ENCODE measurements around the gene IRX4.

IRX4 gene

DNA sequence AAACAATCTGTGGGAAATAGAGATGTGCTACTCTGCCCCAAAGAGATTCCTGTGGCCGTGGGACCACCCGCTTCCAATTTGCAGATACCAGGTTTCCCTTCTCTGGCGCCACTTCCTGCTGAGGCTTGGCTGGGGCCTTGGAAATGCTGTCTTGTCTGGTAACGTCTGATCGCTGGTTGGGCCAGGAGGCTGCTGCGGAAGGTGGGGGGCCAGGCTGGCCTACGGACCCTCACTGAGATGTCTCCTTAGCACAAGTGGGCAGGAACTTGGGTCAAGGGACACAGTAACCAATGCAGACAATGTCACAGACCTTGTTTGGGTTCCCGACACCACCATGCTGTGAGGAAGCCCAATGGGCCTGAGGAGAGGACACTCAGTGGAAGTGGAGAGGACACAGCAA, 31.7 kb upstream of the IRX4 start:
- no peak for DNase-seq (ENCODE audit: low read depth in 4 of 4, low spot score in 1 of 4)

DNA sequence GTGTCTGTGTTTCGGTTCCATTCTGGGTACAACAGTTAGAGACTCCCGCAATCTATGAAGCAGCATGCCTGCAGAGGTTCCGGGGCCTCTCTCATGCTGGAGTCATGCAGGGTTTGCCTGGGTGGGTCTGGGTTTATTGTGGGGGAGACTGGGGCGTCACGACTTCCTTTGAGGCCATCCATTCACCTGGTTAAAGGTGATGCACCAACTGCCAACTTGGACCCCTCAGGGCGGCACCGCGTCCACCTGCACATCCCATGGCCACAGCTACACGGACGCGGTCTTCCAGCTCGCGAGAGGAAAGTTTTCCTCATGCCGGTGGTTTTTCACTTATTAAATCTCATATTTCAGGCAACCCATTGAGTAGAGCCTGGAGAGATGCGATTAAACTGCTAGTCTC, 30.9 kb upstream of the IRX4 start:
- DNase-seq (ENCODE audit: low read depth in 4 of 4, low spot score in 1 of 4): no peak

- no peak for DNase-seq (ENCODE audit: low read depth in 4 of 4, low spot score in 1 of 4)
These were observed 30.3 kb upstream of the IRX4 start for GRCh38 chr5:1912951-1913565.

DNA sequence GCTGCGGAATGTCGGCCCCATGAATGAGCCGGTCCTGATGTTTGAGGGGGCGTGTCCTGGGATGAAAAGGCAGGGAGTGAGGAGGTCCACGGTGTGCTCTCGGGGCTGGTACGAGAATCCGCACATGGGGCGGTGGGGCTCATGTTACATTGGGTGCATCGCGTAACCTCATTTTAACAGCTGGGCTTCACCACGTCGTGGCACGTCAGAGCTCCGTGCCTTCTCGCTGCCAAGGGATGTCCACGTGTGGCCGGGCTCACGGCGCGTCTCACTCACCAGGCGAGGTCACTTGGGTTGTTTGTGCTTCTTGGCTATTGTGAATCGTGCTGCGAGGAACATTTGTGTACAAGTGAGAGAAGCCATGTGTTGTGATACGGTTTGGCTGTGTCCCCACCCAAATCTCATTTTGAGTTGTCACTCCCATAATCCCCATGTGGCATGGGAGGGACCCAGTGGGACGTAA, 29.1 kb upstream of the IRX4 start:
- DNase-seq (ENCODE audit: low read depth in 4 of 4, low spot score in 1 of 4): no peak

GRCh38 chr5:1910861-1911772, 28.4 kb upstream of the IRX4 start:
- DNase-seq (ENCODE audit: low read depth in 4 of 4, low spot score in 1 of 4): no peak

DNA sequence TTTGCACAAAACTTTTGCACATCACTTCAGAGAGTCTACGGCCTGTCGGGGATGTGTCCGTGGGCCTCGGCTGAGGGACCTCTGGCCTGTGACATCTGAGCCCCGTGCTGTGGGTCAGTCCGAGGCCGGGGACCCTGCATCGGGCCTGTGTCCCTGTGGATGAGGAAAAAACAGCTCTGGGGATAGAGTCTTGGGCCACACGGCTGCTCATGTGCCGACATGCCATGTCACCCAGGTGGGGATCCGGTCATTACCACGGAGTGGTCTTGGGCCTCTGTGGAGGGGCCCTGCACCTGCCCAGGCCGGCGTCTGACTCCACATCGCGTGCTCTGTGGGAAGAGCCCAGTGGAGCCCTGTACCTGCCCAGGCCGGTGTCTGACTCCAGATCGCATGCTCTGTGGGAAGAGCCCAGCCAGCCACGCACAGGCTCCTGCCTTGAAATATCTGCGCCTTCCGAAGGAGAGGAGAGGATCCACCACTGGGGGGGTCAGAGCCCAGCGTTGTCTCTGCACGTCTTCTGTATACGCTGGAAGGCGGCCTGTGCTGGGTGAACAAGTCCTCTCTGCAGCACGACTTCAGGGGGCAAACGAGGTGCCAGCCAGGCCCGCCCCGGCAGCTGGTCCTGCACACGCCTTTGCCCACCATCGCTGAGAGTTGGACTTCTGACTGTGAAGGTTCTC, 27.5 kb upstream of the IRX4 start:
- DNase-seq (ENCODE audit: low read depth in 4 of 4, low spot score in 1 of 4): no peak

- DNase-seq (ENCODE audit: low read depth in 4 of 4, low spot score in 1 of 4): no peak
These were observed 26.7 kb upstream of the IRX4 start for GRCh38 chr5:1909346-1909985.

DNA sequence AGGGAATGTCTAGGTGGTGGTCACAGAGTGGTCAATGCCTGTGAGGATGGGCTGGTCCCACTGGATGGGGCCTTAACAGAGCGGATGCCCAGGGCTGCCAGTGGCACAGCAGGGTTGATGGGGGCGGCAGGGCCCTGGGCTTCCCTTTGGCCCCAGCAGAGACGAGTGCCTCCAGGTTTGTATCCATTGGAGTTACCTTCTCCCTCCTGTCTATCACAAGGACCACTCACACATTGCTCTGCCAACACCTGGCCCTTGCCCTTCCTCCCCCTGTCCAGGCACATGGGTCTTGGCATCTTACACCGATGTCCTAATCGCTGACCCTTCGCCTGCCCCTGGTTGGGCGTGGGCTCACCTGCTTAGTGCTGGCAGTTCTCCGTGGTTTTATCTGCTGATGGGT, 26.2 kb upstream of the IRX4 start:
- DNase-seq (ENCODE audit: low read depth in 4 of 4, low spot score in 1 of 4): no peak

- no peak for DNase-seq (ENCODE audit: low read depth in 4 of 4, low spot score in 1 of 4)
These were observed 24.9 kb upstream of the IRX4 start for GRCh38 chr5:1907616-1908015.

DNA sequence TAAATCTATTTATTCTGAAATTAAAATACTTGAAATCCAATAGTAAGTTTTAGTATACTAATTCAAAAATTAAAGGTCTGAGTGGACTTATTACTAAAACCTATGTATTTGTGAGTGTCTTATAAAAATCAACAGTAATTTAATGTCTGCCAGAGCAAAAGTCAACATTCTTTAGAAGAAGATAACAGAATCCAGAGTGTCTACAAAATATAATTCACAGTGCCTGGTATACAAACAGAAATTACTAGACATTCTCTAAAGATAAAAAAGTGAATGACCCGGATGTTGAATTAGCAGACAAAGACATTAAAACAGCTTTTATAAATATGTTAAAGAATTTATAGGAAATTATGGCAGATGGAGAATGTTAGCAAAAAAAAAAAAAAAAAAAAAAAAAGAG, 22.4 kb upstream of the IRX4 start:
- no peak for DNase-seq (ENCODE audit: low read depth in 4 of 4, low spot score in 1 of 4)

GRCh38 chr5:1901983-1902382, 19.3 kb upstream of the IRX4 start:
- no peak for DNase-seq (ENCODE audit: low read depth in 4 of 4, low spot score in 1 of 4)

DNA sequence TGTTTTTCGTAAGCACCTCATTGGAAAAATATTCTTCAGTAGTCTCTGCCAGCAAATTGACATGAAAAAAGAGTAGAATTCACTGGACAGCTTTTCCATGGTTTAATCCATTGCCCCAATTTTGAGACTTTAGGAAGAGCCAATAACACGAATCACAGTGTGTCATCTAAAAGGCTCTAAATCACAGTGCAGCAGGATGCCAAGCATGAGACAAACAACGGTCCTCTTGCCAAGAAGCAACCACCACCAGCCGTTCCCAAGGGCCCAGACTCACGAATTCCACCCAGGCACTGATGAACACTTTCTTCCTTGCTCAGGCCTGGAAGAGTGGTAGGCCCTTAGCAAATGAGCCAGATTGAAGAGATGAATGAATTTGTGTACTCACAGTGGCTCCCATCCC, 18.3 kb upstream of the IRX4 start:
- no peak for DNase-seq (ENCODE audit: low read depth in 4 of 4, low spot score in 1 of 4)

- no peak for DNase-seq (ENCODE audit: low read depth in 4 of 4, low spot score in 1 of 4)
These were observed 16.5 kb upstream of the IRX4 start for GRCh38 chr5:1899201-1899600.

GRCh38 chr5:1897816-1898450, 15.2 kb upstream of the IRX4 start:
- DNase-seq (ENCODE audit: low read depth in 4 of 4, low spot score in 1 of 4): no peak

DNA sequence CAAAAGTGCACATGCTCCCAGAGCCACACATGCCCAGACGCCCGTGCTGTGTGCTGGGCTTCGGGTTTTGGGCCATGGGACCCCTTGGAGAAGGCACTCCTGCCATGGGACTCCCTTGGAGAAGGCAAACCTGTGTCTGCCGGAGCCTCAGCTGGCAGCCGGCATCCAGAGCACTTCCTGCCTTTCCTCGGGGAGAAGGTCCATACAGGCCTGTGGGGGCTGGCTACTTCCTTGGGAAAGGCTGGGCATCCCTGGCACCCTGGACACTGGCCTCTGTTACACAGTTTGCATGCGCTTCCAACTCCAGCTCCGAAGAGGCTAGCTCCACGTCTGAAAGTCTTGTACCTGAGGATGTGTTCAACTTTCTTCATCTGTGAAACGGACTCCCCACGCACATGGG, 14.7 kb upstream of the IRX4 start:
- no peak for DNase-seq (ENCODE audit: low read depth in 4 of 4, low spot score in 1 of 4)

DNA sequence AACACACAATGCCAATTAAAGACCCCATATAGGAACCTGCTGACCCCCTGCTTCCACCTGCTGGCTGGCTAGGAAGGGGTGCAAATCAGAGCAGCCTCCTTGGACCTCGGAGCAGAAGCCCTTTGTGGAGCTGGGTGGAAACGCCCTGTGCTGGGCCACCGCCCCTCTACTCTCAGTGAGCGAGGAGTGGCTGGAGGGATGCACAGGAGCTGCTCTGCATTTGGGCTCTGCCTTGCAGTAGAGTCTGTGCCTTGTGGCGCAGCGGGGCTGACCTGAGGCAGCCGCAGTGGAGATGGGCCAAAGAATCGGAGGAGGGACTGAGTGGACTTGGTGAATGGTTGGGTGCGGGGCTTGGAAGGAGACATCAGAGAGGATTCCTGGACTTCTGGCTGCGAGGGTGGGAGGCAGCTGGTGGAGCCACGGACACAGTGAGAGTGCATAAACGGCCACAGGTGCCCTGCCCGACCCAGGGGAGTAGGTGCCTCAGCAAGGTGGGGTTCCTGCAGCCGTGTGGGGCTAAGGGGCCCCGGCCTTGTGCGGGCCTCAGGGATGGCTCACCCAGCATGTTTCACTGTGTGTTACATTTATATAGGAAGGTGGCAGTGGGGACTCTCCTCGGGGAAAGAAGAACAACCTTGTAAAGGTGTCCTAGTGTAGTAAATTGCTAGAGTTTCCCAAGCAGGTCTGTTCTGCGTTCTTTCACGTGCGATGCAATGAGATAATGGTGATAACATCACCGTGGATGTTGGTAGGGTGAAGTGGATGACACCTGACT, 14.1 kb upstream of the IRX4 start:
- DNase-seq (ENCODE audit: low read depth in 4 of 4, low spot score in 1 of 4): no peak

- no peak for DNase-seq (ENCODE audit: low read depth in 4 of 4, low spot score in 1 of 4)
These were observed 13.2 kb upstream of the IRX4 start for GRCh38 chr5:1895739-1896420.

GRCh38 chr5:1894243-1894642, 11.5 kb upstream of the IRX4 start:
- DNase-seq (ENCODE audit: low read depth in 4 of 4, low spot score in 1 of 4): no peak

- no peak for DNase-seq (ENCODE audit: low read depth in 4 of 4, low spot score in 1 of 4)
These were observed 11.0 kb upstream of the IRX4 start for GRCh38 chr5:1893754-1894153.
